Head of caudate nucleus (tissue), 42 donors: ENCODE data around the gene ALOXE3.
"Not testable (repeated sequence)": the region's sequence is repeated elsewhere in the genome, so short reads cannot be mapped to it uniquely, and the experiment has no call there.

ENCODE experiments used
- DNase-seq, 42 donors: peaks; one replicate each; pipeline versions ENCODE4 v3.0.0 to v3.0.0-alpha.2; 2020 to 2021; ENCODE audit warnings: mixed read lengths in 7 of 42
- intact Hi-C: fragments of 100-400 bp; cut with DNase I; formaldehyde crosslinking; loops from one replicate; pipeline ENCODE4 v1.15.0; 2022

ALOXE3 gene

DNA sequence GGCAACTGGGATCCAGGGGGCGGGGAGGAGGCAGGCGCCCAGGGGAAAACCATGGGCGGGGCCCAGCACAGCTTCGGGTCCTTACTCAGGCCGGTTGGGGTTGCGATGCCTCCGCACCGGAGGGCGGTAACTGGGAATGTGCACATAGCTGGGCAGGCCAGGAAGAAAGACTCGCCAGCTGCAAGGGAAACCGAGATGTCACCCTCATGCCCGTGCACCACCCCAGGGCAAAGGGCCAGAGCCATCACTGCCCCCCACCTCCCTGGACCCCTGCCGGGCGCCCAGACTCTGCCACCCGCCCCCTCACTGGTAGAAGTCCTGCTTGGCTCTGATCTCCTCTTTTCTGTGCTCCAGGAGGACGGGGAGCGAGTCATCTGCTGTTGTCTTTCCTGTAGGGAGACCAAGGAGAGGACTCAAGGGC lies 37.5 kb downstream of the ALOXE3 start:
- DNase-seq, result no peak
- intact Hi-C loops, result no loop called here

DNA sequence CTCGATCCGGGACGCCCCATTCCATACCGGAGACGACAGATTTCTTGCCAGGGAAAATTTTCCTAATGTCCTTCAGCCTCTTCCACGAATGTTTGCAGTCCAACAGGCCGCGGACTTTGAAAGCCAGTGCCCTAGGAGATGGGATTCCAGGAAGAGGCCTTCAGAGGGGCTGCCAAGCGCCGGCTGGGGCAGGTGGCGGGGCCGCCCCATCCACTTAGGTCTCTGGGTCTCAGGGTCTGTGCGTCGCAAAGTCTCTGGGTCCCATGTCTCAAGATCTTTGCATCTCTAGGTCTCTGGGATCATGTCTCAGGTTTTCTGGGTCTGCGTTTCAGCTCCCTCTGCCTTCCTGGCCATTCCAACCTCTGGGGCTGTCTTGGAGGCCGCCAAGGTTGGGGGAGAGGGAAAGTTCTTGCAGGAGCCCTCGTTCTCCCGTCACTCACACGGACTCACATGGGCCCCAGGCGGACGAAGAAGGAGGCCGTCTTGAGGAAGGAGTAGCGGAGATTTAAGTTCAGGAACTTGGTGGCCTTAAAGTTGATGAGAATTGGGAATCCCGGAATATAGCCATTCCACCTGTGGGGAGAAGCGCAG lies 38.0 kb downstream of the ALOXE3 start:
- intact Hi-C loops, result no loop called here
- DNase-seq, result no peak

DNA sequence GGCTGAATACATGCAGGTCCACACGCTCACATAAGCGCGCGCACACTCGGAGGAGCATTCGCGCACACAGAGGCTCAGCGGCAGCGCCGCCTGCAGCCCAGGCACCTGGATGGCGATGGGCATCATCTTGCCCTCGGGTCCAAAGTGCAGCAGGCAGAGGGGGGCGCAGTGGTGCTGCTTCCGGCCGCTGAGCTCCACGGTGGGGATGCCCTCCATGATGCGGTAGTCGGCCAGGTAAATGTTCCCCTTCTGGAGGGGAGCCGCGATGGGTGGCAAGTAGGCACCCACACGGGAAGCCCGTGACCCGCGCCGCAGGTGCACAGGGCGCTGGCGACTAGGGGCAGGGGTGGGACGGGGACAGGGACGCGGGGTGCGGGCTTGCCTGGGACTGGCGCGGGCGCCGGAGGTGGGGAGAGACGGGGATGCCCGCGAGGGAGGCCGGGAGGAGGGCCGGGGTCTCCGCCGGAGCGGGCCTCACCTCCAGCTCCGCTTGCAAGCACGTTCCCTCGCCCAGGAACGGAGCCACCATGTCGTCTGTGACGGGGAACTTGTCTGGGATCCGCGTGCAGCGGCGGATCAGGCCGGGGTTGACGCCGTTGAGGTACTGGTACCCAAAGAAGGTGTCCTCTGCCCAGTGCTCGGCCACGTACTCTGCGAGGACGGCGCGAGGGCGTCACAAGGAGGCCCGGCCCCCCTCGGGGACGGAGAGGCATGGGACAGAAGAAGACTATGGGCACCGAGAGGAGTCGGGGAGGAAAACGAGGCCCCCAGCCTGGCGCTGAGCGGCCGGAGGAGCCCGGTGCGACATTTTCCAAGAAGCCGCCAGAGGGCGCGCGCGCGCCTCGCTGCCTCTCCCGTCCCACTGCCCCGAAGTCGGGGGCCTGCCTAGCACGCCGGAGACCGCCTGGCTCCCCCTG lies 38.8 kb downstream of the ALOXE3 start:
- peak; percentile 21 to 90 (median 80) for DNase-seq
- intact Hi-C loops, result no loop called here

DNA sequence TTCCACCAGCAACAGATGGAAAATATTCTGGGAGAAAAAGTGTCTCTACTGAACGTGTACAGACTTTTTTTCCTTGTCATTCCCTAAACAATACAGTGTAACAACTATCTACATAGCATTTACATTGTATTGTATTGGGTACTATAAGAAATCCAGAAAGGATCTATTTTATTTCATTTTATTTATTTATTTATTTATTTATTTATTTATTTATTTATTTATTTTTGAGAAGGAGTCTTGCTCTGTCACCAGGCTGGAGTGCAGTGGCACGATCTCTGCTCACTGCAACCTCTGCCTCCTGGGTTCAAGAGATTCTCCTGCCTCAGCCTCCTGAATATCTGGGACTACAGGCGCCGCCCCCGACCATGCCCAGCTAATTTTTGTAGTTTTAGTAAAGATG lies 40.4 kb downstream of the ALOXE3 start:
- intact Hi-C loops, DNase-seq: not testable (repeated sequence)

DNA sequence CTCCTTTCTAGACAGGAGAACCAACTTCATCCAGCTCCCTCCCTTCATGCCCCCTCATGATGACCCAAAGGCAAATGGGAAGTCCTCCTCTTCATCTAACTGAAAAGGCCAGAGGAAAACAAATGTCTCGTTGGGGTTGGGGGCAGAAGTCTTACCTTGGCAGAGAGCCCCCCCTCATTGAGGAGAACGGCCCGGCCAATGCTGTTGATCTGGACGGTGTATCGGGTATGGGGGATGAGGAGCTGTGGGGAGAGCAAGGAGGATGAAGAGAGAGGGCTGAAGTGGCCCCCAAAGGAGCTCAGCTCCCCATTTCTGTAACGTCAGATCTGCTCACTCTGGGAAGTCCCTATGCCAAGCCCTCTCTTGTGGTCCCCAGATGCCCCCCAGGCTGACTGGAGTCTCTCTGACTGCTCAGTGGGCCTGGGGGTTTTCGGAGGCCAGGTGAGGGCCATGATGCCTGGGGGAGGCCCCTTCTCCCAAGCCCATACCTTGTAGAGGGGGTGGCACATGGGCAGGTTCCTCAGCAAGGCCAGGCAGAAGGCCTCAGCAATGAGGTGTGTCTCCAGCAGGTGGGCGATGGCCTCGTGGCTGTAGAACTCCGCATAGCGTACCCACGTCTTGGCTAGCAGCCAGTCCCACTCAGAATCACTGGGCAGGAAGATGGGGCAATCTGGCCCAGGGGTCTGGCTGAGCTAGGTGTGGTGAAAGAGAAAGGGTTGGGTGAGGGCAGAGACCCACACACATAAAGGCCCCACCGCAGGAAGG lies 41.6 kb downstream of the ALOXE3 start:
- DNase-seq, result no peak
- intact Hi-C loops, result no loop called here

DNA sequence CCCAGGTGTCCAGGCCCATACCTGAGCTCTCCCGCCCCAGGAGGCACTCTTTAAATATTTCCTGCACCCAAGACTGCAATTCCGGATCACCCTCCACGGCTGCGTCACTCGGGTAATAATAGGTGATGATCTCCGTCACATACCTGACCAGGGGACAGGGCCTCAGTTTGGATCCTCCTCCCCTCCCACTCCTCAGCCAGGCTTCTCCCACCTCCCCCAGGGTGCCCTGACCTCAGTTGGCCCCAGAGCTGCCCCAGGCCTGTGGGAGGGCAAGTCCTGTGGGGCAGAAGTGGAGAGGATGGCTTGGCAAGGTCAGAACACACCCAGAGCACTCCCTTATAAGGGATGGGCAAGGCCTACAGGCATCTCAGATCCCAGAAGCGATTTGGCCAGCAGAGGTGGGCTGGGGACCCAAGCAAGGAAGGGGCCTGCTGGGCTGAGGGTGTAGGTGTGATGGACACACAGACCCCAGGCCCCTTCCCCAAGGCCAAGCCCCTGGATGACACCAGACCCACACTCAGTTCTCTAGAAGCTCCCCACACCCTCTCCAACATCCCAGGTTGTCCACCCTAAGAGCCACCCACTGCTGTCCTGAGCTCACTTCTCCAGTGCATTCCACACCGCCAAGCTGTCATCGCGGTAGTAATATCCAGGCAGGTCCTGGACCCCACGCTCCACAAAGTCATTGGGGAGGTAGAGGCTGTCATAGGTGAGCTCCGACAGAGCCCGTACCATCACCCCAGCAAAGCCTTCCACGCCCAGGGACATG lies 42.6 kb downstream of the ALOXE3 start:
- DNase-seq, result no peak
- intact Hi-C loops, result no loop called here

DNA sequence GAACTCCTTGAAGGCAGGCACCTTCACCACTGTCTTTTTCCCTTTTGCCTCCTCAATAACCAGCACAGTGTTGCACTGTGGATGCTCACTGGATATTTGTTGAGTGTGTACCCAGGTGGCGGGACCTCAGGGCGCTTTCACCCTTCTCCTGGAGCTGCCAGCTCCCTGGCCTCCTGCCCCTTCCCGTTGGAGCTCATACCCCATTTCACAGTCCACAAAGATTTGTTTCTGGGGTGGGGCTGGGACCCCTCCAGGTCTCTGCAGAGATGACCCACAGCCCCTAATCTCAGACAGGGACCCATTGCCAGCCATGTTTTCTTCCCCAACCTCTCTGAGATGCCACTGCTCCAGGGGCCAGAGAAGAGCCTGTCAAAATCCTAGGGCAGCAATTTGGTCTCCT lies 43.2 kb downstream of the ALOXE3 start:
- DNase-seq, result no peak
- intact Hi-C loops, result no loop called here

DNA sequence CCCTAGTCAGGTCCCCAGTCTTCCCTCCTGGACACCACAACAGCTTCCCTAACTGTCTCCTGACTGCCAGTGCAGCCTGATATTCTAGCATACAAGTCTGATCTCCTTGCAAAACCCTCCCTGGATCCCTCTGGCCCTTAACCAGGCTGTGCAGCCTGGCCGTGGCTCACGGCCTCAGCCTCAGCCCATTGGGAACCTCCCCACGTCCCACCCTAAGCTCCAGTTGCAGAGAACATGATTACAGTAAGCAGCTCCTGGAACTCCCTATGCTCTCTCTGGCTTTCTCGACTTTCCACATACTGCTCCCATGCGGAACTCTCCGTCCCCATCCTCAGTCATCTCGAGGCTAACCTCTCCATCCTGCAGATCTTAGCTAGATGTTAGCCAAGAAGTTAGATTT lies 43.8 kb downstream of the ALOXE3 start:
- intact Hi-C loops, result no loop called here

DNA sequence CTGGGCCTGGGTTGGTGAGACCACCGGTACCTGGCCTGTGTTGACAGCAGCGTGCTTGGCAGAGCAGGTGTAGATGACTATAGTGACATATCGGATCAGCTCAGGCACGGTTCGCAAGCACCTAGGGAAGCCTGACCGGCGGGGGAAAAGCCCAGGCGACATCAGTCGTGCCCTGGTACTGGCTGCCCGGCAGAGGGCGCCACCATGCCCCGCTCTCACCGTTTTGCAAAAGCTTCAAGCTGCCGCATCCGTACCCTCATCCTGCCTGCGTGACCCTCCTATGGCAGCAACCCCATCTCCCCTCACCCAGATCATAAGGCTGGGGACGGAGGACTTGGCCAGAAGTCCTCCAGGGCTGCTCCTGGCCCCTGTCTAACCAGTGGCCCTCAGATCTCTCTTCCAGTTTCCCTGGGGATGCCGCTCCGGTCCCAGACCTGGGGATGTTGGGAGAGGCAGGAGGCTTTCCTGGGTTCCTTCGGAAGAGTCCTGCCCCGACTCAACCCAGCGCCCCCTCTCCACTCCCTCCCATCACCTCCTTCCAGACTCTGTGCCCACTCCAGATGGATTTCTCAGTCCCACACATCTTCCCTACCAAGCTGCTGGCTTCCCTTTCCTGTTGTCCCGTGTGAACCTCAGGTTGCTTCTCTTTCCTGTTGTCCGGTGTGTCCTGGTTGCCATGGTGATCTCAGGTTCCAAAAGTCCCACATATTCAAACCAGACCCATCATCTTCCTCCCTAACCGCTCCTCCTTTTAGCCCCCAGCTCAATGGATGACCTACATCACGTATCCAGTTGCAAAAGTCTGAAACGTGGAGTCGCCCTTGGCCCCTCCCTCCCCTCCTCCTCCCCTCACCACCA lies 44.5 kb downstream of the ALOXE3 start:
- peak in 41 of 42 donors; percentile 33 to 83 (median 68) for DNase-seq
- intact Hi-C loops, result no loop called here

More for the DNA sequence above, 43.8 kb downstream of the ALOXE3 start:
- no peak for DNase-seq

DNA sequence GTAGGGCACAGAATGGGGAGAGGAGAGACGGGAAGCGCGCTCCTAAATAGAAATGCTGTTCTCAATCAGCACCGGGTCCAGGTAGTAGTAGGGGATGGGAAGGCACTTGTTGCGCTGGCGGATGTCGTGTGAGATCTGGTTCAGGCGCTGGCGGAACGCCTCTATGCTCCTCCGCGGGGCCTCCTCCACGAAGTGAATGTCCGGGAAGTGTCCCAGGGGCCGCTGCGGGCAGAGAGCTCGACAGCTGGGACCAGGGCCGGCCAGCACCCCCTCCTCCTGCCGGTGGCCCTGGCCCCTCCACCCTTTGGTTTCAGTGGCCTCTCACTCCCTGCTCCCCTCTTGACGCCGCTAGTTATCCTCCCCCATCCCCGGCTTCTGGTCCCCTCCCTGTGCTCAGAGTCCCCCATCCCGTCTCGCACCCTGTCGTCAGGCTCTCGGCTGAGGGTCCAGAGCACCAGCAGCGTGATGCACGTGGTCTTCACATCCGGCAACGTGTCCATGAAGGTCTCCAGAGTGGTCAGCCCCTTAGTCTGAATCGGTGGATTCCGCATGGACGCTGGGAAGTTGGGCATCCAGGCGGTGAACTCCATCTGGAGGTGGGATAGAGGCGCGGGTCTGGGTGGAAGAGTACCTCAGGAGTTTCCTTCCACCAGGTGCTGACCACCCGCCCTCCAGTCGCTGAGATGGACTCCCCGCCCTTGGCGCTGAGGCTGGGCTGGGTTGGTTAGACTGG lies 45.4 kb downstream of the ALOXE3 start:
- intact Hi-C loops, result no loop called here
- no peak for DNase-seq

DNA sequence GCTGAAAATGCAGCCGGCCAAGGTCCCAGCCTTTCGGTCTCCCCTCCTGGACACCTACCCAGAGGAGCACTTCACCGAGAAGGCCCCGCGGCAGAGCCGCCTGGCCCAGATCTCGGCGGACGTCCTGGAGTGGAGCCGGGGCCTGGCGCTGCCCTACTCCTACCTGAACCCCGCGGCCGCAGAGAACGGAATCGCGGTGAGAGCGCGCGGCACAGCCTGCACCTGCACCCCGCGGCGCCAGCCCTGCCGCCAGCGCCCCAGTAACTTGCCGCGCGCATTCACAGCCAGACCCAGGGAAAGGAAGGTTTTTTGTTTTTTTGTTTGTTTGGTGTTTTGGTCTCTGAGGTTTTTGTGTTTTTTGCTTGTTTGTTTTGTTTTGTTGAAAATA lies 46.0 kb downstream of the ALOXE3 start:
- intact Hi-C loops, result no loop called here
- DNase-seq, result no peak

DNA sequence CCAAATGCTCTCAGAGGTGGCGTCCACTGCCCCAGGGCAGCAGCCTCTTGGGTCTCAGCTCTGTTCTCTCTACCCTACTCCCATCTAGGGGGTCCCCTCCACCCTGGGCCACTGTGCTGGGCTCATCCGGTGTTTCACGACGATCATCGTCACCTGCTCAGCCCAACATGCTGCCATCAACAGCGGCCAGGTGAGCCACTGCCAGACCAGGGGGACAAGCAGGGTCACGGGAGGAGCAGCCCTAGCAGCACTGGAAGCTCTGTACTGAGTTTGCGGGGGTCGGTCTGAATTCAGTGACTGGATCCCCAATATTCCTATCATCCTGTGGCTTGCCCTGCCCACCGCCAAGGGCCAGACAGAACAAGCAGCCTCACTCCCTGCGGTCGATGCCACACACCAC lies 46.8 kb downstream of the ALOXE3 start:
- no peak for DNase-seq
- intact Hi-C loops, result no loop called here

DNA sequence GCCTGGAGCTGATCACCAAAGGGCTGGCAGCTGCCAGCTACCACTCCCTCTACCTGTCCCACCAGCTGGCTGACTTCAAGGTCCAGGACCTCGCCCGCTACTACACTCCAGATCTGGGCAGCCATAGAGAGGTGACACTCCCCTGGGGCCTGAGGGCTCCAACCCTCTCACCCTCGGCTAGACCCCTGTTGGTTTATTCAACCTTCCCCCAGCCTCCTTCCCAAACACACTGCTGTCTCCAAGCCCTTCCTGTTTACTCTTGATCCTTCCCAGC lies 48.8 kb downstream of the ALOXE3 start:
- DNase-seq, result no peak
- intact Hi-C loops, result no loop called here

DNA sequence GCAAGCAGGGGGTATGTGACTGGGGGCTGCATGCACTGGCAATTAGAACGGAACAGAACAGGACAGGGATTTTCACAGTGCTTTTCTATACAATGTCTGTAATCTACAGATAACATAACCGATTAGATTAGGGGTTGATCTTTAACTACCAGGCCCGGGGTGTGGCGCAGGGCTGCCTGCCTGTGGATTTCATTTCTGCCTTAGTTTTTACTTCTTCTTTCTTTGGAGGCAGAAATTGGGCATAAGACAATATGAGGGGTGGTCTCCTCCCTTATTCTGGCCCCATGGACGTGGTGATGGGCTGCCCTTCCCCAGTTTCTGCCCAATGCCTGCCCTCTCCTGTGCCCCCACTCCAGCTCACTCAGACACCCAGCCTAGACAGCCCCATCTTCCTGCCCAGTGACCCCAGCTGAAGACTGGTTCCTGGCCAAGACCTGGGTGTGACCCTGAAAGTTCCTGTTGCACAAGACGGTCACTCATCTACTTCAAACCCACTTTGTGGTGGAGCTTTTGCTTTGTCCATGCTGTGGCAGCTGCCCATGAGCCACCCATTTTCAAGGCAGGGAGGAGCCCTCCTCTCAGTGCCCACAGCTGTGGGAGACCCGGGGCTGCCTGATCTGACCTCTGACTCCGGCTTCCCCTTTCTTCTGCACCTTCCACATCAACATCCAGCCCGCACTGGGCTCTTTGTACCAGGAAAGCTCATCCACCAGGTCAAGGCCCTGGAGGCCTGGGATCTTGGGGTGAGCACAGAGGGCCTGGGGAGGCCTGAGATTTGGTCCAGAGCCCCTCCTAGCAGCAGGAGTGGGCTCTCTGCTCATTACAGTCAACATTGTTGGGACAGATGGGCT lies 49.4 kb downstream of the ALOXE3 start:
- peak in 6 of 42 donors; percentile 2 to 39 (median 22) for DNase-seq
- intact Hi-C loops, result no loop called here

DNA sequence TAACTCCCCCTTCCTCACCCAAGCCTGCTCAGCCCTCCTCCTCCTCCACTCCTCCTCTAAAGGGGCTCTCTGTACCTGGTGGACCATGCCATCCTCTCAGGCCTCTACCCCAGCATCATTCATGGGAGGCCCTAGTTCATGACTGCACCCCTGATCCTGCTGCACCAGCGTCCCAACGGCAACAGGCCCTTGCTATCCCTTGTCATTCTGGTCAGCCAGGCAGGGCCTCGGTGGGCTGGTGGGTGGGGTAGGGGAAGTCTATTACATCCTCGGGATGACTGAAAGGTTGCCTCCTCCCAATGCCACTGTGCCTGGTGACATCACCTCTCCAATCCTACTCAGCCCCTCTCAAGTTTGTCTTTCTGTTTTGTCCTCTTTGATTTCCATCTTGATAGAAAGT lies 50.5 kb downstream of the ALOXE3 start:
- intact Hi-C loops, result no loop called here
- no peak for DNase-seq

DNA sequence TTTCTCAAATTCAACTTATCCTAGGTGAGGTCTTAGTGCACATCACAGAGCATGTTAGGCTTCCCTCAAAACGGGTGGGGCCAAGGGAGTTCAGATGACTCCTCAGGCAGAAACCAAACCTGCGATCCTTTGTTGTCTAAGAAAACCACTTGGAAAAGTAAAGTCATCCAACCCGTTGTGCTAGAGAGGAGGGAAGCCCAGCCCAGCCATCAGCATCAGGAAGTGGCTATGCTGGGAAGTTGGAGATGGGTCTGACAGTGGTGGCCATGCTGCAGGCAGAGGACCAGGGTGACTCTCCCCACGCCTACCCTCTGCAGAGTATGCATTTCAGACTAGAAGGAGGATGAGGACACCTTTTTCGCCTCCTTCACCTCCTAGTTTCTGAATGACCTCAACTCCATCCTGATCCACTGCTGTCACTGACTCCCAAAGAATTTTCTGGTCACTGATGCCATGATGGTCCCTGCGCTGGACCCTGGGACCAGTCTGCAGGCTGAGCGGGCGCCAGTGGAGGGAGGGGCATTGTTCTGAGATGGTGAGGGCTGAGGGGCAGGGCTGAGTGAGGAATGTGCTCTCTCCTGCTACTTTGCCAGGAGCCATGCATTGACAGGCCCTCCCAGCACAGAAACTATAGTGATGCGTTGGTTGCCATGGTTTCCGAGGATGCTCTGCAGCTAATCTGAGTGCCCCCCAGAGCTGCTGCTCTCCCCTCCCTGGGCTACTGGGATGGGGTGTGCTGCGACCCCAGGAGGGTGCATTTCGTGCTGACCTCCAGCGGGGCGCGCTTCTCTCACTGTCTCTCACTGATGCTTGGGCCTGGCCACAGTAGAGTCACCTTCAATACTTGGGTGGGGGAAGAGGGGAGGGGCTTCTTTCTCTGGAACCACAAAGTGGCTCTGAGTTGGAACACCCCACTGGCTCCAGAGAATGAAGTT lies 51.2 kb downstream of the ALOXE3 start:
- intact Hi-C loops, result no loop called here
- no peak for DNase-seq
